ENCODE data around the gene FIP1L1.
"Not testable (repeated sequence)": the region's sequence is repeated elsewhere in the genome, so short reads cannot be mapped to it uniquely, and the experiment has no call there.

Gene FIP1L1

GRCh38 chr4:53367721-53368120 lies 9.7 kb upstream of the FIP1L1 start:
- no peak for TF ChIP-seq CTCF (IDR thresholded peaks at IDR 0.05; ENCODE audit: low read depth, low read length)
- DNase-seq (ENCODE audit: extremely low read depth, low read depth): no peak

GRCh38 chr4:53371049-53371448 lies 6.4 kb upstream of the FIP1L1 start:
- no peak for TF ChIP-seq CTCF (IDR thresholded peaks at IDR 0.05; ENCODE audit: low read depth, low read length)

GRCh38 chr4:53371843-53372521 lies 5.5 kb upstream of the FIP1L1 start:
- TF ChIP-seq CTCF (IDR thresholded peaks at IDR 0.05; ENCODE audit: low read depth, low read length): no peak
- no peak for DNase-seq (ENCODE audit: extremely low read depth, low read depth)

More at GRCh38 chr4:53371049-53371448, 6.4 kb upstream of the FIP1L1 start:
- DNase-seq (ENCODE audit: extremely low read depth, low read depth): no peak

GRCh38 chr4:53374777-53375258 lies 2.6 kb upstream of the FIP1L1 start:
- no peak for TF ChIP-seq CTCF (IDR thresholded peaks at IDR 0.05; ENCODE audit: low read depth, low read length)
- DNase-seq (ENCODE audit: extremely low read depth, low read depth): no peak

GRCh38 chr4:53376900-53377299 lies 541 bp upstream of the FIP1L1 start:
- no peak for DNase-seq (ENCODE audit: extremely low read depth, low read depth)
- TF ChIP-seq CTCF (IDR thresholded peaks at IDR 0.05; ENCODE audit: low read depth, low read length): no peak

- TF ChIP-seq CTCF (IDR thresholded peaks at IDR 0.05; ENCODE audit: low read depth, low read length): no peak
- no peak for DNase-seq (ENCODE audit: extremely low read depth, low read depth)
These were observed 686 bp downstream of the FIP1L1 start for GRCh38 chr4:53378171-53378482.

GRCh38 chr4:53380221-53380620 lies 2.8 kb downstream of the FIP1L1 start:
- DNase-seq (ENCODE audit: extremely low read depth, low read depth): no peak
- TF ChIP-seq CTCF (IDR thresholded peaks at IDR 0.05; ENCODE audit: low read depth, low read length): no peak

GRCh38 chr4:53409479-53409878 lies 32.0 kb downstream of the FIP1L1 start:
- not testable (repeated sequence) for DNase-seq (ENCODE audit: extremely low read depth, low read depth)
